HG02981 (cell line): ENCODE measurements around the gene PRC1.
"Not testable (repeated sequence)": the region's sequence is repeated elsewhere in the genome, so short reads cannot be mapped to it uniquely, and the experiment has no call there.

Experiments
- ATAC-seq: cut with Tn5 transposase; IDR thresholded peaks from one replicate; pipeline ENCODE4 v1.9.1; 2021; ENCODE audit warnings: mild to moderate bottlenecking, moderate library complexity; ENCODE audit not compliant: unreplicated experiment

The PRC1 gene

DNA sequence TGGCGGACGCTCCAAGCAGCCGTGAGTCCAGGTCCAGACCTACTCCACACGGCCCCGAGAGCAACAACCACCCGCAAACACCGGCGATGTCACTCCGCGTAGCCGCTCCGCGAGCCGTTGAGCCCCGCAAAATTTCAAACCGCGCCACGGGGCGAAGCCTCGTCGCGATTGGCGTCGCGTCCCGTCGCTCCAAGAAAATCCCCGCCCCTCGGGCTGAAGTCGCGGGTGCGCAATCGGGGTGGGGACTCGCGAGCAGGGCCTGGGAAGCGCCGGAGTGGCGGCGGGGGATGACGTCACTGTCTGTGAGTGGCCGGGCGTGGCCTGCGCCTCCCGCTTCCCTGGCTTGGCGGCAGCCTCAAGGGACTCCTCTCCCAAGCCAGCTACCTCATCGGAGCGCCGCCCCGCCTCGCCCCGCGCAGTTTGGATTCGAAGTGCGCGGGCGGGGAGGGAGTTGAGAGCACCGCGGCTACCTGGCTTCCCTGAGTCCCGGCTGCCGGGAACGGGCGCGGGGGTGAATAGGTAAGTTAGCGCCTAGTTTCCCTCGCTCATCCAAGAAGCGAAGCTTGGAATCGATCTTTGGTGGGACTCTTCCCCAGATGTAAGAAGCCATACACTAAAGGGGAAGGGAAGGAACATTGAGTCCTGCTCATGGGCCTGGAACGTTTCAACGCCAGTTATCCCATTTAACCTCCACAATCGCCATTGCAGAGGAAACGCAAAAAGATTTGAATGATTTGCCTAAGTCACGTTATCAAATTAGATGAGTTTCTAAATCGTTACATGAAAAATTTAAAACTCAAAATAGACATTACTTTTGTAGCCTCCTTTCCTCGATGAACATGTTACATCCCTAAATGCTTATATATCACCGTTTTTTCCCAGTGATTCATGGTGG, at the start of gene PRC1:
Gene PRC1 (minus strand): TSS at position 119 of the 895 bp plus-strand sequence. CDS start 118 bp downstream, at position 1.
- peak; percentile 94 for ATAC-seq

DNA sequence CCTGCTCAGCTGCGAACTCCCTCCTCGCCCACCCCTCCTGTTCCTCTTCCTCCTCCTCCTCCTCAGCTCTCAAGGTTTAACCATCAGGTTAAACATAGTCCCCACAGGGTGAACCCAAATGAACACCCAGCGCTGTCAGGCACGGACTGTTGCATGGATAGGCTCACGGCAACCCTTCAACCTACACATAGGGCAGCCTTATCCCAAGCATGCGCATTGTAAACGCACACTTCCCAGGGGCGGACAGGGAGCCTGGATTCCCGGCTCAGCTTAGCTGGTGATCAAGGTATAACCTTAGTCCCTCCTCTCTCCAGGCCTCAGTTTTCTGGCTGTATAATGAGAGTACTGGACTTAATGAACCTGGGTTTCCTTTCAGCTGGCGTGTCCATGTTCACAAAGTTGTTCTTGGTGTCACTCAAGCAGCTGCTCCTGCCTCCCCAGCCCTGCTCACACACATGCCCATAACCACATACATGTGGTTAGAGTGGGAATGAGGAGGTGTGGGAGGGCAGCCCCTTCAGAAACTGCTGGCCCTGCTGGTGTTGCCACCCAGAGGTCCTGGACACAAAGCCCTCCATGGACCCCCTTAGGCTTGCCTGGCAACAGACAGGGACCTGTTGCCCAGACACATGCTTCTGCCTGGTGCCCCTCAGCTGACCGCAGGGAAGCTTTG, 49.0 kb upstream of the PRC1 start:
- no peak for ATAC-seq

DNA sequence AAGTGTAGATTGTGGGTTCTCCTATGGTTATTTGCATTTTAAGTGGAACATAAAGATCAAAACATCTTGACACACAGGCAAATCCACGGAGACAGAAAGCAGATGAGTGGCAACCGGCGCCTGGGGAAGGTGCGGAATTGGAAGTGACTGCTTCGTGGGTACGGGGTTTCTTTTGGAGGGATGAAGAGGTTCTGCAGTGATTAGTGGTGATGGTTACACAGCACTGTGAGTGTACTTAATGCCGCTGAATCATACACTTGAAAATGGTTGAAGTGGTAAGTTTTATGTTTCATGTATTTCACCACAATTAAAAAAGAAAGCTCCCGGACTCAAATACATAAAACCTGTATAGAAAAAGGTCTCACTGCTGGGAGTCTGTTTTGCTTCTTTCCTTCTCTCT, 46.5 kb upstream of the PRC1 start:
- no peak for ATAC-seq

DNA sequence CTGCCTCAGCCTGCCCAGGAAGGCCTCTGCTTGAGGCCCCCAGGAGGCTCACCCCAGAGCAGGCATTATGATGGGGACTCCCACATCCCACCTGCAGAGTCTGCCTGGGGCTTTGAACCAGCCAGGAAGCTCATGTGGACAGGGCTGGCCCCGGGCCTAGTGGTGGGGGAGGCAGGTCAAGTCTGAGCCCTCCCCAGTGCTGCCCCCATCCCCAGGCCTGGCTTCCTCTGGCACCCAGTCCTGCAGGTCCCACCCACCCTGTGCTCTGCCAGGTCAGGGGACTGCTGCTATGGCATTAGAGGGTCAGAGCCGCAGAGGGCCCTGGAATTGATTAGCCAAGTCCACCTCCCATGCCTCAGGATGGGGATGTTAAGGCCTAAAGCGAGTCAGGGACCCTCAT, 45.7 kb upstream of the PRC1 start:
- no peak for ATAC-seq

GRCh38 chr15:91032919-91033803, 38.8 kb upstream of the PRC1 start:
- no peak for ATAC-seq

GRCh38 chr15:91031796-91032195, 37.5 kb upstream of the PRC1 start:
- no peak for ATAC-seq

DNA sequence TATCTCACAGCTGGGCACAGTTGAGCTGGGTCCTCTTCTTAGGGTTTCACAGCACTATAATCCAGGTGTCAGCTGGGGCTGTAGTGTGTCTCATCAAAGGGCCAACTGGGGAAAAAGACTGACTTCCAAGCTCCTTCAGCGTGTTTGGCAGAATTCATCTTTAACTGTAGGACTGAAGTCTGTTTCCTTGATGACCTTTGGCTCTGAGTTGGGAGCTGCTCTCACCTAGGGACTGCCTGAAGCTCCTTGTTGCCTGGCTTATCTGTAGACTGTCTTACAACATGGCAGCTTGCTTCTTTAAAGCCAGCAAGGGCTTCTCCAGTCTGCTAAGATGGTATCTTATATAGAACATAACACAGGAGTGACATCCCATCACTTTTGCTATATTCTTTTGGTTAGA, 33.3 kb upstream of the PRC1 start:
- ATAC-seq, result no peak

- no peak for ATAC-seq
These were observed 29.4 kb upstream of the PRC1 start for GRCh38 chr15:91023720-91024119.

DNA sequence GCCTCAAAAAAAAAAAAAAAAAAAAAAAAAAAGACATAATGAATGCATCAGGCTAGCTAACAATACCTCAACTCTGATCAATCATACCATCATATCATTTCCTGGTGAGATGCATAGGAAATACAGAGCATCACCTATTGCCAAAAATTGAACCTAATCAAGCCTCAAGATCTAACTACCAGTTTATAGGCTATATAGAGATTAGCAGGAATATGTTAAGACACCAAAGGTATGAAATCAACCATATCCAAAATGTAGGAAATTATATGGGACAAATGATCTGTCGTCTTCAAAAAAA, 28.4 kb upstream of the PRC1 start:
- no peak for ATAC-seq

GRCh38 chr15:91022075-91022831, 27.9 kb upstream of the PRC1 start, which contains the start of gene VPS33B:
Gene VPS33B (minus strand): TSS chr15:91022594. CDS start chr15:91022249, 345 bp downstream.
- ATAC-seq, result peak; percentile 60

- peak; percentile 21 for ATAC-seq
These were observed 27.3 kb upstream of the PRC1 start for GRCh38 chr15:91021516-91022074.

GRCh38 chr15:91018158-91018557, 23.8 kb upstream of the PRC1 start:
- no peak for ATAC-seq

DNA sequence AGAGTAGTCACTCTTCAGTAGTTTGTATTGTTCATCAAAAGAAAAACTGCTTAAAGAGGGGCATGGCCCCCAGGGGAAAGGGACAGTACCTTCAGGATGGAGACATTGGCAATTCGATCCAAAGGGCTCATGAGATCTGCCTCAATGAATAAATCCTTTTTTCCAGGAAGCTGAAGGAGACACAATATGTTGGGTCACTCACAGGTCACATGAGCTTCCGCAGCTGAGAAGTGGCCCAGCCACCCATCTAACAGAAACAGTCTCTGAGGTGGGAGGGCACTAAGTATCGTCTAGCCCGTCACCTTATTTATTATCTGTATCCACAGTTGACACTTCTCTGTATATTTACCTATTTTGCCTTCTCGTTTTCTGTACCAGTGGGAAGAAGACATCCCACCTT, 23.4 kb upstream of the PRC1 start:
- ATAC-seq, result no peak

DNA sequence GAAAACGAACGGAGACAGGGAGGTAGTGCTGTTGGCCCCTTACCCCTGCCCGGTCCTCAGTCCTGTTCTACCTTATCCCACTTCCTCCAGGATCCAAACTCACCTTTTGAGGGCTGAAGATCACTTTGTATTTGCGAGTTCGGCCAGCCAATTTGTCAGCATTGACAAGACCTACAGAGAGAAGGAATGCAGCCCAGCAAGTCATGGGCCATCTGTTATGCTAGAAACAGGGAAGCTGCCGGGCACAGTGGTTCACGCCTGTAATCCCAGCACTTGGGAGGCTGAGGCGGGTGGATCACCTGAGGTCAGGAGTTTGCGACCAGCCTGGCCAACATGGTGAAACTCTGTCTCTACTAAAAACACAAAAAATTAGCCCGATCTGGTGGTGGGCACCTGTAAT, 19.4 kb upstream of the PRC1 start:
- not testable (repeated sequence) for ATAC-seq

- ATAC-seq, result no peak
These were observed 12.9 kb upstream of the PRC1 start for GRCh38 chr15:91007266-91007665.

DNA sequence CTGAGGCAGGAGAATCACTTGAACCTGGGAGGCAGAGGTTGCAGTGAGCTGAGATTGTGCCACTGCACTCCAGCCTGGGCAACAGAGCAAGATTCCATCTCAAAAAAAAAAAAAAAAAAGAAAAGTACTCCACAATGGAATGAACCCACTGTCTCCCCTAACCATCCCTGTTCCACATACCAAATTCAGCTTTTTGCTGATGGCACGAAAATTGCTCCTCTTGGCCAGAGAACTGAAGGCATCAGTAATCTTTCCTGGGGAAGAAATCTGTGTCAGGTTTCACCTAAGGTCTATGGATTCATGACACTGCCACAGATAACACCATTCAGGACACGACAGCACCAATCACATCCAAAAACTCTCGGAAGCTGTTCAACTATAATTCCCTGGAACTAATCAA, 6.9 kb upstream of the PRC1 start:
- no peak for ATAC-seq

DNA sequence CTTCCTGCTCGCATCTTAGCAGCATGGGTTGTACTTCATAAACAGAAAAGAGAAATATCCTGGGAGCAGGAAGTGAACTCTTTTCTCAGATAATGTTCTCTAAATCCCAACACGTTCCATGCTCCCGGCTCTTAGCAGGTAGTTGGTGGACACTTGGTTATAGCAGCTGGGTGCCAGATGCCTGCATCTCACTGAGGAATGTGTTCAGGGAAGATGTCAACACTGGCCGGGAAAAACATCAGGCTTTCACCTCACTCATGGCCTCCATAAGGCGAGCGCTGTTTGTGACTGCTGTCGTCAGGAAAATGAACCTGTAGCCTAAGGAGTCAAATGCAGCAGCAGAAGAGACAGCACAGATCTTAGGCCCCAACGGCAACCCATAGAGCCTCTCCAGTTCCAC, 4.4 kb upstream of the PRC1 start:
- no peak for ATAC-seq

DNA sequence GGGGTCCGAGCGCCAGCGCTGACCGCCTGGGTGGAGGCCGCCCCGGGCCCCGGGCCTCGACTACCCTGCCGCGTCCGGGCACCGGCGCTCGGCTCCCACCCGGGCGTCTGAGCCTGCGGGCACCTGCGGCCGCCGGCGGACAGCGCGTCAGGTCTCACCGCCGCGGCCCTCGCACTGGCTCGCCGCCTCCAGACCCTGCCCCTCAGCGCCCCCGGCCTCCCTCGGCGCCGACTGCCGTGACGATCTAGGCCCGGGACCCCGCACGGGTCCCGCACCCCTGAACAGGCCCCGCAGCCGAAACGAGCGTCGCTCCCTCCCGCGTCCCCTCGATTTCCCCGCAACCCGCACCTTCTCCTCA, 297 bp downstream of the PRC1 start:
- peak; percentile 13 for ATAC-seq

- no peak for ATAC-seq
These were observed 2.6 kb downstream of the PRC1 start for GRCh38 chr15:90991587-90992285.

DNA sequence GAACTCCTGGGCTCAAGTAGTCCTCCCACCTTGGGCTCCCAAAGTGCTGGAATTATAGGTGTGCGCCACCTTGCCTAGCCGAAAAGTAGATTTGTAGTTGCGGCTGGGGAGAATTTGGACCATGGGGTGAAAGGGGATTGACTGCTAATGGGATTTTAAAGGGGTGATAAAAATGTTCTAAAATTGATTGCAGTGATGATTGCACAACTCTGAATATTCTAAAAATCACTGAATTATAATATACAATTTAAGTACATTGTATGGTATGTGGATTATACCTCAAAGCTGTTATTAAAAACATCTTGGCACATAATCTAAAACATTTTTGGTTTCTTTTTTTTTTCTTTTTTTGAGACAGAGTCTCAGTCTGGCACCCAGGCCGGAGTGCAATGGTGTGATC, 3.9 kb downstream of the PRC1 start:
- ATAC-seq, result no peak
